ENCODE measurements around the gene ATOH8. TPM values are rescaled to one million over a fixed set of nuclear protein-coding genes. Genes with fewer than 3 reads are reported as not detected.

The ATOH8 gene
- total RNA-seq, 1 donor from 2014 or later = 25.8 TPM

- DNase-seq (peak; percentile 30), ATAC-seq (ENCODE audit: poor library complexity) (no peak)
- intact Hi-C loops (cut with DNase I) = no loop called here
Measured at GRCh38 chr2:85760872-85761271, 7.1 kb downstream of the ATOH8 start.

- intact Hi-C loops (cut with DNase I) = no loop called here
- peak; percentile 20 for DNase-seq
- no peak for ATAC-seq (ENCODE audit: poor library complexity)
Measured at GRCh38 chr2:85761512-85761944, 7.7 kb downstream of the ATOH8 start.

GRCh38 chr2:85761946-85762345 lies 8.2 kb downstream of the ATOH8 start:
- intact Hi-C loops (cut with DNase I) = no loop called here
- no peak for ATAC-seq (ENCODE audit: poor library complexity)

GRCh38 chr2:85763132-85763531 lies 9.3 kb downstream of the ATOH8 start:
- intact Hi-C loops (cut with DNase I) = no loop called here
- DNase-seq (no peak), ATAC-seq (ENCODE audit: poor library complexity) (no peak)

More at GRCh38 chr2:85761946-85762345, 8.2 kb downstream of the ATOH8 start:
- DNase-seq = no peak

GRCh38 chr2:85763831-85764230 lies 10.0 kb downstream of the ATOH8 start:
- intact Hi-C loops (cut with DNase I) = no loop called here
- ATAC-seq (ENCODE audit: poor library complexity) (no peak), DNase-seq (peak; percentile 47)

- DNase-seq = no peak
- peak; percentile 29 for ATAC-seq (ENCODE audit: poor library complexity)
- intact Hi-C loops (cut with DNase I) = no loop called here
Measured at GRCh38 chr2:85765081-85765731, 11.4 kb downstream of the ATOH8 start.

GRCh38 chr2:85766229-85766628 lies 12.4 kb downstream of the ATOH8 start:
- DNase-seq = no peak
- intact Hi-C loops (cut with DNase I) = no loop called here
- no peak for ATAC-seq (ENCODE audit: poor library complexity)

- no peak for ATAC-seq (ENCODE audit: poor library complexity)
- no peak for DNase-seq
- intact Hi-C loops (cut with DNase I) = no loop called here
Measured at GRCh38 chr2:85767803-85768665, 14.2 kb downstream of the ATOH8 start.

GRCh38 chr2:85768713-85769112 lies 14.9 kb downstream of the ATOH8 start:
- ATAC-seq (ENCODE audit: poor library complexity) = peak; percentile 34
- intact Hi-C loops (cut with DNase I) = no loop called here

GRCh38 chr2:85769236-85769982 lies 15.6 kb downstream of the ATOH8 start:
- DNase-seq (no peak), ATAC-seq (ENCODE audit: poor library complexity) (no peak)
- intact Hi-C loops (cut with DNase I) = no loop called here

More at GRCh38 chr2:85768713-85769112, 14.9 kb downstream of the ATOH8 start:
- peak; percentile 87 for DNase-seq

GRCh38 chr2:85769983-85770362 lies 16.2 kb downstream of the ATOH8 start:
- no peak for DNase-seq
- intact Hi-C loops (cut with DNase I) = no loop called here
- no peak for ATAC-seq (ENCODE audit: poor library complexity)

GRCh38 chr2:85770369-85770768 lies 16.6 kb downstream of the ATOH8 start:
- DNase-seq = no peak
- ATAC-seq (ENCODE audit: poor library complexity) = no peak
- intact Hi-C loops (cut with DNase I) = no loop called here

- ATAC-seq (ENCODE audit: poor library complexity) = no peak
- DNase-seq = no peak
- intact Hi-C loops (cut with DNase I) = no loop called here
Measured at GRCh38 chr2:85770786-85771409, 17.1 kb downstream of the ATOH8 start.

- ATAC-seq (ENCODE audit: poor library complexity) (no peak), DNase-seq (no peak)
- intact Hi-C loops (cut with DNase I) = no loop called here
Measured at GRCh38 chr2:85771486-85771885, 17.7 kb downstream of the ATOH8 start.

GRCh38 chr2:85772019-85772745 lies 18.4 kb downstream of the ATOH8 start:
- intact Hi-C loops (cut with DNase I) = no loop called here
- ATAC-seq (ENCODE audit: poor library complexity) (peak; percentile 91), DNase-seq (peak; percentile 99)

- peak; percentile 31 for ATAC-seq (ENCODE audit: poor library complexity)
- no peak for DNase-seq
- intact Hi-C loops (cut with DNase I) = no loop called here
Measured at GRCh38 chr2:85772841-85773491, 19.2 kb downstream of the ATOH8 start.

GRCh38 chr2:85773692-85774091 lies 19.9 kb downstream of the ATOH8 start:
- intact Hi-C loops (cut with DNase I) = no loop called here
- ATAC-seq (ENCODE audit: poor library complexity) (no peak), DNase-seq (no peak)
